Subcutaneous abdominal adipose tissue (tissue), 5 donors: ENCODE measurements around the gene FAU.
"Not testable (repeated sequence)": the region's sequence is repeated elsewhere in the genome, so short reads cannot be mapped to it uniquely, and the experiment has no call there.

ENCODE experiments used
- H3K27ac ChIP-seq: one replicate; pipeline ENCODE4 v1.7.0; 2013; ENCODE audit warnings: low read depth, mild to moderate bottlenecking, inconsistent platforms, low read length, moderate library complexity
- H3K27me3 ChIP-seq, 5 donors: one replicate each; pipeline ENCODE4 v1.7.0; 2013; ENCODE audit warnings: low read length in 5 of 5, inconsistent platforms in 1 of 5; ENCODE audit not compliant: control insufficient read depth in 5 of 5, insufficient read depth in 4 of 5
- H3K36me3 ChIP-seq, 5 donors: one replicate each; pipeline ENCODE4 v1.7.0; 2013; ENCODE audit warnings: low read length in 5 of 5; ENCODE audit not compliant: control insufficient read depth in 5 of 5, insufficient read depth in 5 of 5
- H3K4me1 ChIP-seq, 5 donors: one replicate each; pipeline ENCODE4 v1.7.0; 2013; ENCODE audit warnings: low read length in 5 of 5, mild to moderate bottlenecking in 3 of 5, moderate library complexity in 1 of 5; ENCODE audit not compliant: control insufficient read depth in 5 of 5, insufficient read depth in 5 of 5
- H3K4me3 ChIP-seq, 5 donors: one replicate each; pipeline ENCODE4 v1.7.0; 2013; ENCODE audit warnings: low read length in 5 of 5, low read depth in 1 of 5
- H3K9ac ChIP-seq, 5 donors: one replicate each; pipeline ENCODE4 v1.7.0; 2013; ENCODE audit warnings: low read length in 5 of 5, mild to moderate bottlenecking in 4 of 5, moderate library complexity in 3 of 5
- H3K9me3 ChIP-seq, 5 donors: one replicate each; pipeline ENCODE4 v1.7.0; 2013; ENCODE audit warnings: low read length in 5 of 5; ENCODE audit not compliant: control insufficient read depth in 5 of 5
- donor health status: healthy.
- donor health status: healthy.
- donor health status: healthy.
- donor health status: healthy.
- donor health status: healthy.

FAU gene

DNA sequence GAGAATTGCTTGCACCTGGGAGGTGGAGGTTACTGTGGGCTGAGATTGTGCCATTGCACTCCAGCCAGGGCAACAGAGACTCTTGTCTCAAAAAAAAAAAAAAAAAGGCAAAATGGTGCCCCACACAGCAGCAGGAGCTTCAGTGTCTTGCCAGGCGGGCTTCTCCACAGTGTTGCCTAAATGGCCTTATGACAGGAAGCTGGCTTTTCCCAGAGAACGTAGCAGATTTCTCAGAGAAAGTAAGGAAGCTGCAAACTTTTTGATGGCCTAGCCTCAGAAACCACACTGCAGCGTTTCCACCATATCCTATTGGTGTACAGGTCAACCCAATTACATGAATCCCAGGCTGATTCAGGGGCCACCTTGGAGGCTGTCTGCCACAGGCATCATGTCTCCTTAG is 35.4 kb upstream of the FAU start:
- no peak overlapping the region for H3K4me3 ChIP-seq
- H3K9ac ChIP-seq: no peak overlapping the region
- H3K27me3 ChIP-seq: no peaks in the 10 kb centered on the region
- H3K4me1 ChIP-seq: no peaks in the 10 kb centered on the region
- no peaks in the 10 kb centered on the region for H3K36me3 ChIP-seq
- H3K9me3 ChIP-seq: no peaks in the 10 kb centered on the region
- no peak overlapping the region for H3K27ac ChIP-seq

DNA sequence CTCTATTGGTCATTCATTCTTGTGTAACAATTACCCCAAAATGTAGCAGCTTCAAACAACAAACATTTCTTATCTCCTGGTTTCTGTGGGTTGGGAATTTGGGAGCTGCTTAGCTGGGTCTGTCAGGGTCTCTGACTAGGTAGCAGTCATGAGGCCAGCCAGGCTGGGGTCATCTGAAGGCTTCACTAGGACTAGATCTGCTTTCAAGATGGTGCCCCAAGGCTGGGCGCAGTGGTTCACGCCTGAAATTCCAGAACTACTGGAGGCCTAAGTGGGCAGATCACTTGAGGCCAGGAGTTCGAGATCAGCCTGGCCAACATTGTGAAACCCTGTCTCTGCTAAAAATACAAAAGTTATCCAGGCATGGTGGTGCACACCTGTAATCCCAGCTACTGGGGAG is 35.0 kb upstream of the FAU start:
- H3K36me3 ChIP-seq: no peaks in the 10 kb centered on the region
- H3K9me3 ChIP-seq: no peaks in the 10 kb centered on the region
- H3K9ac ChIP-seq: no peak overlapping the region
- no peaks in the 10 kb centered on the region for H3K4me1 ChIP-seq
- H3K4me3 ChIP-seq: no peak overlapping the region
- no peaks in the 10 kb centered on the region for H3K27me3 ChIP-seq
- no peak overlapping the region for H3K27ac ChIP-seq

DNA sequence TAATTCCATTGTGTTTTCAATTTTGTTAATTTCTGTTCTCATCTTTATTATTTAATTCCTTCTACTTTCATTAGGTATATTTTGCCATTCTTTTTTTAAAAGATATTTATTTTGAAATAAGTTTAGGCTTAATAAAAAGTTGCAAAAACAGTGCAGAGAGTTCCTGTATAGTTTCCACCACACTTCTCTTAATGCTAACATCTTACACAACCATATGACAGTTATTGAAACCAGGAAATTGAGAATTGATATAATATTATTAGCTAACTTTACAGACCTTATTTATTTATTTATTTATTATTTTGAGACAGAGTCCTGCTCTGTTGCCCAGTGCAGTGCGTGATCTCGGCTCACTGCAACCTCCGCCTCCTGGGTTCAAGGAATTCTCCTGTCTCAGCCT is 34.3 kb upstream of the FAU start:
- Histone ChIP-seq H3K27ac (no peak overlapping the region), H3K9ac (no peak overlapping the region), H3K9me3 (no peaks in the 10 kb centered on the region), H3K4me3 (no peak overlapping the region), H3K27me3 (no peaks in the 10 kb centered on the region), H3K36me3 (no peaks in the 10 kb centered on the region), H3K4me1 (no peaks in the 10 kb centered on the region)

DNA sequence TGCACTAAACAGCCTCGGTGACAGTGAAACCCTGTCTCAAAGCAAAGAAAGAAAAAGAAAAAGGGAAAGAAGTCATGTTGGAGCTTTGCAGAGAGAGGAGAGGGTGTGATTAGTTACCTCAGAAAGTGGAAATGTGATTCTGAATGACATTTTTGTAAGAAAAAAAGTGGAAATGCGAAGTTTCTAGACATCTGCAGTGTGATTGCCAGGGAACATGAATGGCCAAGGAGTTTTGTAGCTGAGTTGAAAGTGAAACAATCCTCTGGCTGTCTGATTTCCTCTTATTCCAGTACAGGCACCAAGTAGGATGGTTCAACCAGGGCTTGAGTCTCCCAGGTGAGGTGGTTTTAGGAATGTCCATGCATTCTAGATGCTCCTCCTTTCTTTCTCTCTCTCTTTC is 30.2 kb upstream of the FAU start:
- H3K4me3 ChIP-seq: no peak overlapping the region
- H3K36me3 ChIP-seq: no peaks in the 10 kb centered on the region
- H3K27me3 ChIP-seq: no peaks in the 10 kb centered on the region
- peaks cover 0 to 11% (median 8%) of the 10 kb centered on the region in 5 donors for H3K4me1 ChIP-seq
- H3K9ac ChIP-seq: no peak overlapping the region
- H3K9me3 ChIP-seq: peaks cover 0 to 3% (median 0%) of the 10 kb centered on the region in 5 donors
- H3K27ac ChIP-seq: no peak overlapping the region

DNA sequence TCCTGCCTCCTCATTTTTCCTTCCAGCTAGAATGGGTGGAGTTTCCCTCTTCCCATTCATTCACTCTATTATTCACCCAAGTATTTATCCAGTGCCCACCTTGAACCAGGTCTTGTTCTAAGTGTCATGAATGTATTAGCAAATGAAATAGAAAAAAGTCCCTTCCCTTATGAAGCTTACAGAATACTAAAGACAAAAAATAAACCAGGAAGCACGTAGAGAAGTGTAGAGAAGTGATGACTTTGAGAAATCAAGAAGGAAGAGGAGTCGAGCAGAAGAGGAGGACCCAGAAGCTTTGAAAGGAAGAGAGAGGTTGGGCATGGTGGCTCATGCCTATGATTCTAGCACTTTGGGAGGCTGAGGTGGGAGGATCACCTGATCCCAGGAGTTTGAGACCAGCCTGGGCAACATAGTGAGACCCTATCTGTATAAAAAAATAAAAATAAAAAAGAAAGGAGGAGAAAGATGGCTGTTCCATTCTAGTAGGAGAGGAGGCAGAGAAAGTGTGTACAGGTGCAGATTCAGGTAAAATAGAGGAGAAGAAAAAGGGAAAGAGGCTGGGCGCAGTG is 29.5 kb upstream of the FAU start:
- Histone ChIP-seq H3K36me3 (no peaks in the 10 kb centered on the region), H3K4me1 (peaks cover 0 to 11% (median 8%) of the 10 kb centered on the region in 5 donors), H3K27me3 (no peaks in the 10 kb centered on the region), H3K9ac (no peak overlapping the region), H3K27ac (no peak overlapping the region), H3K9me3 (peaks cover 0 to 4% (median 0%) of the 10 kb centered on the region in 5 donors), H3K4me3 (no peak overlapping the region)

DNA sequence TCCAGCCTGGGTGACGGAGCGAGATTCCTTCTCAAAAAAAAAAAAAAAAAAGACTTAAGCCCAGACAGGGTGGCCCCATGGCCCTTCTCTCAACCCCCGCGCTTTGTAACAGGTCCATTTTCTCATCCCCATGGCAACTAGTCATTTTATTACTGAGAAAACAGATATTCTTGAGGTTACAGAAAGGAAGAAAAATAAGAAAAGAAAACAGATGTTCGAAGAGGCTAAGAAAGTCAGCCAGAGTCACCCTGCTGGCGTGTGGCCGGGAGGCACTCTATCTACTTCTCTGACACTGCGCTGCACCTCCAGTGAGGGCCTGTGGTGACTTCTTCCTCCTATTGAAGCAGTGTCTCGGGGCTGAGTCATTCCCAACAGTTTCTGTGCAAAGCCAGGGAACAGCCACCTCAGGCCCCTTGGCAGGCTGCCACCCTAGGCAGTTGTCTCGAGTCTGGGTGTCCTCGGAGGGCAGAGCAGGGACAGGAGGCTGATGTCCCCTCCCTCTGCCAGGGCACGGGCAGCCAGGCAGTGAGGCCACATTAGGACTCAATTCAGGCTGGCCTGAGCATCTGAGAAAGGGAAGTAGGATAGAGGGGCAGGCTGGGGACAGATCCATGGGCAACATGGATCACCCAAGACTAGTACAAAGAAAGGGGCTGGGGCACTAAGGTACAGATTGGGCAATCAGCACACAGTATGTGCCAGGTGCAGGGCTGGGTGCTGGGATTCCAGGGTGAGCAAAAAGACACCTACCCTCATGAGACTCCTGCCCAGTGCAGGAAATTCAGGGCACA is 28.8 kb upstream of the FAU start:
- Histone ChIP-seq H3K4me3 (peak overlapping the region in 1 of 5 donors; percentile 22), H3K9ac (peak overlapping the region in 1 of 5 donors; percentile 18), H3K27ac (no peak overlapping the region), H3K27me3 (no peaks in the 10 kb centered on the region), H3K4me1 (peaks cover 0 to 11% (median 8%) of the 10 kb centered on the region in 5 donors), H3K36me3 (no peaks in the 10 kb centered on the region), H3K9me3 (peaks cover 0 to 4% (median 0%) of the 10 kb centered on the region in 5 donors)

DNA sequence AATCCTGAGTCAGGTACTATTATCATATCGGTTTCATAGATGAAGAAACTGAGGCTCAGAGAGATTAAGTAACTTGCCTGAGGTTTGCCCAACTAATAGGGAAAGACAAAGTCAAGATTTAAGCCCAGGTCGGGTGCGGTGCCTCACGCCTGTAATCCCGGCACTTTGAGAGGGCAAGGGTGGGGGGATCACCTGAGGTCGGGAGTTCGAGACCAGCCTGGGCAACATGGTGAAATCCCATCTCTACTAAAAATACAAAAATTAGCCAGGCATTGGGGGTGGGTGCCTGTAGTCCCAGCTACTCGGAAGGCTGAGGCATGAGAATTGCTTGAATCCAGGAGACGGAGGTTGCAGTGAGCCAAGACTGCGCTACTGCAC is 28.2 kb upstream of the FAU start:
- not testable (repeated sequence) for H3K27ac ChIP-seq, H3K9me3 ChIP-seq, H3K27me3 ChIP-seq, H3K9ac ChIP-seq, H3K36me3 ChIP-seq
- peaks cover 0 to 11% (median 8%) of the 10 kb centered on the region in 5 donors for H3K4me1 ChIP-seq
- H3K4me3 ChIP-seq: peak overlapping the region in 1 of 5 donors; percentile 22

DNA sequence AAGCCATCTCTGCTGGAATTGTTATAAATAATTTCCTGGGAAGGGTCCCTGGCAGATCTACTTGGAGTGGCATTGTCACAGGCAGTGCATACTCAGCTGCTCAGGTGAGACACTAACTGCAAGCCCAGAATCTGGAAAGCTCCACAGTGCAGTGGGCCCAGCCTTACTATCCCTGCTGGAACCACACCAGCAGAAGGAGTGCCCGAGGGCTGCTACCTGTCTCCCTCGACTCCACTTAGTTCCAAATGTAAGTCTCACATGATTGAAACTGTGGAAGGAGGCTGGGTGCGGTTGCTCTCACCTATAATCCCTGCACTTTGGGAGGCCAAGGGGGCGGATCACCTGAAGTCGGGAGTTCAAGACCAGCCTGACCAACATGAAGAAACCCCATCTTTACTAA is 26.7 kb upstream of the FAU start:
- Histone ChIP-seq H3K27ac (no peak overlapping the region), H3K27me3 (no peaks in the 10 kb centered on the region), H3K4me1 (peaks cover 0 to 11% (median 8%) of the 10 kb centered on the region in 5 donors), H3K4me3 (no peak overlapping the region), H3K9ac (no peak overlapping the region), H3K9me3 (peaks cover 0 to 4% (median 0%) of the 10 kb centered on the region in 5 donors), H3K36me3 (no peaks in the 10 kb centered on the region)

DNA sequence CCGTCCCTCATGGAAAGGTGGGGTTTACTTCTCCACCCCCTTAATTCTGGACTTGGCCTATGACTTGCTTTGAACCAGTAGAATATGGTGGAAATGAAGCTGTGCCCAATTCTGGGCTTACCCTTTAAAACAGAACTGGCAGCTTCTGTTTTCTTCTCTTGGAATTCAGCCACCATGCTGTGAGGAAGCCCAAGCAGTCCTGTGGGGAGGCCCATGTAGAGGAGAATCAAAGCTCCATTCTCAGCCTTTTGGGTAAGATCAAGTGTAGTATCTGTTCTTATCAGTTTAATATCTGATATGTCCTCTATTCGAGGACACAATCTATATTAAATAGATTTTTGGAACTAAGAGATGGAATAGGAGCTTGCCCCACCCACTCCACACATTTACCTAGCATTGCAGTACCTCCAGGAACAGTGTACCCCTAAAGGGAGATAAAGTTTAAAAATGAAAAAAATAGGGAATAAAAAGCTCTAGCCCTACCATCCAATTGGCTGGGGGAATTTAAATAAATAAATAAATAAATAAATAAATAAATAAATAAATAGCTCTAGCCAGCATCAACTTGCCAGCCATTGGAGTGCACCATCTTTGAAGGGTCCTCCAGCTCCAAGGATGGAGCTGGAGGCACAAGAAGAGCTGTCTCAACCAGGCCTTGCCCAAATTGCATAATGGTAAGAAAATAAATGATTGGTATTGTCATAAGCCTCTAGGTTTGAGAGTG is 25.6 kb upstream of the FAU start:
- H3K4me1 ChIP-seq: peaks cover 0 to 11% (median 8%) of the 10 kb centered on the region in 5 donors
- no peak overlapping the region for H3K4me3 ChIP-seq
- peaks cover 0 to 4% (median 0%) of the 10 kb centered on the region in 5 donors for H3K9me3 ChIP-seq
- no peaks in the 10 kb centered on the region for H3K27me3 ChIP-seq
- H3K36me3 ChIP-seq: no peaks in the 10 kb centered on the region
- H3K27ac ChIP-seq: no peak overlapping the region
- no peak overlapping the region for H3K9ac ChIP-seq

DNA sequence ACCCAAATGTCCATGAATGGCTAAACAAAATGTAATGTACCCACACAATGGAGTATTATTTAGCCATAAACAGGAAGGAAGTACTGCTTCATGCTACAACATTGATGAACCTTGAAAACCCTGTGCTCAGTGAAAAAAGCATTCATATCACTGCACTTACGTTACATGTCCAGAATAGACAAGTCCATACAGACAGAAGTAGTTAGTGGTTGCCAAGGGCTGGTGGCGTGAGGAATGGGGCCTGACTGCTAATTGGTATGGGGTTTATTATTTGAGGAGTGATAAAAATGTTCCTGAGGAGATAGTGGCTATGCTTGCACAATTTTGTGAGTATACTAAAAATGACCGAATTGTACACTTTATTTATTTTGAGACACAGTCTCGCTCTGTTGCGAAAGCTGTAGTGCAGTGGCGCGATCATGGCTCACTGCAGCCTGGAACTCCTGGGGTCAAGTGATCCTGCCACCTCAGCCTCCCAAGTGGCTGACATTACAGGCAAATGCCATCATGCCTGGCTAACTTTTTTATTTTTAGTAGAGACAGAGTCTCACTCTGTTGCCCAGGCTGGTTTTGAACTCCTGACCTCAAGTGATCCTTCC is 20.1 kb upstream of the FAU start:
- H3K36me3 ChIP-seq: no peaks in the 10 kb centered on the region
- no peaks in the 10 kb centered on the region for H3K9me3 ChIP-seq
- no peak overlapping the region for H3K4me3 ChIP-seq
- H3K27me3 ChIP-seq: peaks cover 0 to 3% (median 0%) of the 10 kb centered on the region in 5 donors
- H3K4me1 ChIP-seq: no peaks in the 10 kb centered on the region
- H3K9ac ChIP-seq: no peak overlapping the region
- H3K27ac ChIP-seq: no peak overlapping the region
